Measurements from ENCODE around the gene TTC31.

GRCh38 chr2:74497777-74498499 lies 15.1 kb downstream of the TTC31 start:
- no peak for TF ChIP-seq SP1 (IDR thresholded peaks at IDR 0.05)
- no peak for TF ChIP-seq YY1 (IDR thresholded peaks at IDR 0.05)
- TF ChIP-seq CTCF (IDR thresholded peaks at IDR 0.05; ENCODE audit: low read depth, low read length, missing input control) = no peak
